Fibroblast of gingiva (primary cell): ENCODE results near the gene DPM2.
A peak's percentile ranks its signal among the peaks of the same experiment; 100 is the strongest.

ENCODE experiments used
- DNase-seq: peaks from one replicate; pipeline ENCODE4 v3.0.0-alpha.2; 2011; ENCODE audit warnings: low read depth

Gene DPM2

DNA sequence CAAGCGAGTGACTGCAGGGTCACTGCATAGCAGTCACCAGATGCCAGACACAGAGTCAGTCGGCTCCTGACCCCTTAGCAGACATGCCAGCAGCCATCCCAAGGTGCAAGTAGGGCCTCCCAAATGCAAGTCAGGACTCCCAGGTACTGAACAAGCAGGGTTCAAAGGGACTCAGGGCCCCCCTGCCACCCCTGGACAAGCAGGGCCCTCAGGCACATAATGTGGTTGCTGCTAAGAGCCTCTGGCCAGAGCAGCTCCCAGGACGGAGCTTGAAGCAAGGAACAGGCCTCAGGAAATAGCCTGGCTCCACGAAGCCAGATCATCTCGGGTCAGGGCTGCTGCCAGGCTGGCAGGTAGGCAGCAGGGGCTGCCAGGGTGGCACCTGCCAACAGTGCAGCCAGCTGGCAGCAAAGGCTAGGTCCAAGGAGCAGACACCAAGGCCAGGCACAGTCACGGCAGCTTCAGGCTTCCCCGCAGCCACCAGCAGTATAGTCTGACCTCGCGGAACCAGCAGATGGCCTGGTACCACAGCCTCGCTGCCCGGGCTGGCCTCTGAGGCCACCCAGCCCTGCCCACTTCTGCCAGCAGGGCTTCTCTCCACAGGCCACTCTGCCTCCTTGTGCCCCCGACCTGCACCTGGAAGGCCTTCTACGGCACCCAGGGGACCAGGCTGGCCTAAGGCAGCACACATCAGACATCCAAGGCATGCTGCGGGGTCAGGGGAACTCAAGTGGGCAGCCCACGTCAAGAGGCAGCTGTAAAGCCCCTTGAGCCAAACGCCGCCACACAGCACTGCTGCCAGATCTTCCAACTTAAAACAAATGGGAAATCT lies 35.7 kb upstream of the DPM2 start:
- DNase-seq = no peak

DNA sequence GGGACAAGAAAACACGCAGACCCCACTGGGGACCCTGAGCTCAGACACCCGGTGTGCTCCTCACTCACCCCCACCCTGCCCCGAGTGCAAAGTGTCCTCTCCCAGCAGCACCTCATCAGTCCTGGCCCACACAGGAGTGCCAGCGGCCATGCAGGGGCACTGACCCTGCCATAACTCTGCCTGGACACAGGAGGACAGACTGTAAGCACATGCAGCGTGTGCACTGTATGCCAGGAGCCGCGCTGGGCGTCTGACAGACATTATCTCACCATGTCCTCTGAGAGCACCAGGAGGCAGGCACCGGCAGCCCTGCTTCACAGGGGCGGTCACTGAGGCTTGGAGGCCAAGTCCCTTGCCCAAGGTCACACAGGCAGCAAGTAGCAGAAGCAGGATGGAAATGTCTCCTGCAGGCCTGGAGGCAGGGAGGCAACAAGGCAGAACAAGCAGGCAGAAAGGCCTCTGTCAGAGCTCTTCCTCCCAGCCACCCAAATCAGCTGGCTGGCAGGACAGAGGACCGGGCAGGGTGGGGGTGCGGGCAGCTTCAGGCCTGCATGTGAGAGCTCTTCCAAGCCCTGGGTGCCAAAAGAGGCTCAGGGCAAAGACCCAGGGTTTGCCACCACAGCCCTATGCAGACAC lies 34.7 kb upstream of the DPM2 start:
- no peak for DNase-seq

DNA sequence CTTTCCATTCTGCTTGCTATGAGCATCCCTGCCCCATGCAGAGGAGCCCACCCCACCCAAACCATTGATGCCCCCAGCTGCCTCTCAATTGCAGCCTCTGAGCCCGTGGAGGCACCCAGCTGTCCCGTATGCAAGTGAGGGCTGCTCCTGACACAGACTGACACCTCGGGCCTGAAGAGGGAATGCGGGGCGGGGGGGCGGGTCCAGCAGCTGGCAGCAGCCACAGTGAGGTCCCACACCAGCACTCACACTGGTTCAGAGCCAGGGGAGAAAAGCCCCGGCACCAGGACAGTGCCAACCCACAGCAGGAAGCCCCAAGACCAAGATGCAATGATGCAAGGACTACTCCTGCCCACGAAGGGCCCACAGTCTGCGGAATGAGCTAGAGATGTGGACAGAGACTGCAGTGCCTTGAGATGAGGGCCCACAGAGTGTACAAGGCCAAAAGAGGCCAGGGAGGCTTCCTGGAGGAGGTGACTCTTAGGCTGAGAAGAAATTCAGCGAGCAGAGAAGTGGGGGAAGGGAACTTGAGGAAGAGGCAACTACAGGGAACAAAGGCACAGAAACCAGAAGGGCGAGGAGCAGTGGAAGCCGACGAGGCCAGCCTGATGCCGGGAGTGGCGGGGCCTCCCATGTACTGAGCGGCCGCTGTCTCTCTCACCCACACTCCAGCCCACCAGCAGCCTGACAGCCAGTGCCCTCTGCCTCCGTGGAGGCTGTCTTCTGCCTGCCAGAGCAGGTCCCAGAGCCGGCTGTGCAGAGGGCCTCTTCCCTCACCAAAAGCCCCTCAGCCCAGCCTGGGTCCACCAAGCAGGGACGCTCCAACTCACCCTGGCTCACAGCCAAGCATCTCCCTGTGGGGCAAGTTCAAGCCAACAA lies 33.9 kb upstream of the DPM2 start:
- DNase-seq = peak; percentile 17

DNA sequence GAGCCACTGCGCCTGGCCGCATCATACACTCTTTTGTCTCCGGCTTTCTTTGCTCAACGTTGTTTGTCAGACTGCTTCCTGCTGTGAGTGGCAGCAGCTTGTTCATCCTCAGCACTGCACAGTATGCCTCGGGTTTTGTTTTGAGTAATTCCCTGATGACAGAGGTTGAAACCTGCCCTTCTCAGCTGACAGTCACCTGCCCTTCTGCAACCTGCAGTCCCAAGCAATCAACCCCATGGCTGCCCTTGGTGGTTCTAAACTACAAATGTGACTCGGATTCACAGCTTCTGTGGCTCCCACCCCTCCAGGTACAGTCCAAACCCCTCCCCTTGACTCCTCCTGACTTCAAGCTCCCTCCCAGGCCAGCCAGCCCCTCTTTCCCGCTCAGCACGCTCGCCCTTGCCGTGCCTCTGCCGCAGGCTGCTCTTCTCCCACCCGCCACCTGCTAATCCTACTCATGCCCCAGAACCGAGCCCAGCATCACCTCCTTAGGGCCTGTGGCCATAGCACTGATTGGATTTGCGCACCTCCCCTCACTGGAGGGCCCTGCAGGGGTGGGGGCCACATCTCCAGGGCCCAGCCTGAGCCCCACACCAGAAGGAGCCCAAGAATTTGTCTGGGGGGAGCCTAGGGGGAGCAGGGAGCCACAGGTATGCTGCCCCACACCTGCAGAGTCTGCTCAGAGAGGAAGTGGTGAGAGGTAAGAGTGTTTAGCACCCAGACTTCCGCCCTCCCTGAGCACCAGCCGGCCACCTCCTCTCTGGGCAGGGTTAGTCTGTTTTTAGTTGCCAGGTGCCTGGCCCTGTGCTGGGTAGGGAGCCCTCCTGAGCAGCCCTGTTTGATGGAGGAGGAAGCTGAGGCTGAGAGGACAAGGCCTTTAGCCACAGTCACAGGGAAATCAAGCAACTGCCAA lies 33.0 kb upstream of the DPM2 start:
- DNase-seq = no peak

DNA sequence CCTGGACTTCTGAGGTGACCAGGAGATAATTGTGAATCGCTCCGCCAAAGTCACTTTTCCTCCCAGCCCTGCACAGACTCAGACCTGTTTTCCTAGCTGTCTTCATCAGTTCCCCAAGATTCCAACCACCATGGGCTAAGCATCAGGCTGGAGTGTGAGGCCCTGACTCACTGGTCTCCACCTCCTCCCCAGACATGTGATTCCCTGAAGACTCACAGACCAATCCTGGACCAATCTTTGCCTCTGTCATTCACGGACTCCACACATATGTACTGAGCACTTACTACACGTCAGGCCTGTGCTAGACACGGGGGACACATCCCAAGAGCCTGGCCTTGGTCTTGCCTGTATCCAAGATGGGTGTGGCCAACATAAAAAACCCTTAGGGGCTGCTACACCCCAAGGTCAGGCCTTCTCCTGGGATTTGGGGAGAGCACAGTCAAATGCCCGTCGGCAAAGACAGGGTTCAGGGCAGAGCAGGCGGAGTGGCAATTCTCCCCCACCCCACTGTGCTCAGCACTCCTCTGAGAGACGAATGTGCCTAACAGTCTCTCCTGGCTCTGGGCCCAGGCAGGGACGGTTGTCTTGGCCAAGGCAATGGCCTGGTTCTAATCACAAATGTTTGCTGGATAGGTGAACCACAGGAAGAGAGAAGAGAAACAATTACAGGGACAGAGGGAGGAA lies 31.2 kb upstream of the DPM2 start:
- peak; percentile 82 for DNase-seq

DNA sequence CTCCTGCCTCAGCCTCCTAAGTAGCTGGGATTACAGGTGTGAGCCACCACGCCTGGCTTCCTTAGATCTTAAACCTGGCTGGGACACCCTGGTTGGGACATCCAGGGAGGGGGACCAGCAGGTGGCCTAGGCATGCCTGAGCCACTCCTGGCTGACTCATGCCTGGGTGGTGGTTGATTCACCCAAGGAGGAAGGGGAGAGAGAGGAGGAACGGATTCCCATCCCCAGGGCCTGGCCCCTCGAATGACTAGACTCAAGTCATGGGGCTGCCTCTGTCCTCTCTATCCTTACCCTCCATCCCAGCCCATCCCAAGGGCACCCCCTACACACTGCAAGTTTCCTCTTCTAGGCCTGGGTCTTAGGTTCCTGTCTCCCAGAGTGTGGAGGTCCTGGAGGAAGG lies 30.4 kb upstream of the DPM2 start:
- no peak for DNase-seq

DNA sequence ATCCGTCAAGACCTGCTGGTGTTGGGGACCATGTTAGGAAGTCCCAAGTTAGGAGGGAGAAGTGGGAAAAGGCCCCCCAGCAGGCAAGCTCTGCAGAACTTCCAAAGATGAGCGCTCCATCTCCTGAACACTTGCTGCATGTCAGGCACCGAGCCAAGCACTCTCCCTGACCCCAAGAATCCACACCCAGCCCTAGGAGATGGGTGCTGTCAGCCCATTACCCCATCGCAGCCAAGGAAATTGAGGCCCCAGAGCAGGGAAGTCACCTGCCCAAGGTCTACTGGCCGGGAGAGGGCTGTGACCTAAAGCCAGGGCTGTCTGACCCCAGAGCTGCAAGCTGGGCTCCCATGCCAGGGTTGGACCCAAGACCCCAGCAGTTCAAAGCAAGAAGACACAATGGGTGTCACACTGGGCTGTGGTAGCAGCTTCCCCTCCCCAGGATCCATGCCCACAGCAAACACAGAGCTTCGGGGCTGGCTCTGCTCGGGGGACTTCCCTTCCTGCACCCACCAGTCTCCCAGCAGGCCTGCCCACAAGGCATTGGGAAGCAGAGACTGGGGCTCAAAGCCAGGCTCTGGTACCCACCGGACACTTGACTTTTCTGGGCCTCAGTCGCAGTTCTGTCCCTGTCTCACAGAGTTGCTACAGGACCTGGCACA lies 29.6 kb upstream of the DPM2 start:
- DNase-seq = no peak

DNA sequence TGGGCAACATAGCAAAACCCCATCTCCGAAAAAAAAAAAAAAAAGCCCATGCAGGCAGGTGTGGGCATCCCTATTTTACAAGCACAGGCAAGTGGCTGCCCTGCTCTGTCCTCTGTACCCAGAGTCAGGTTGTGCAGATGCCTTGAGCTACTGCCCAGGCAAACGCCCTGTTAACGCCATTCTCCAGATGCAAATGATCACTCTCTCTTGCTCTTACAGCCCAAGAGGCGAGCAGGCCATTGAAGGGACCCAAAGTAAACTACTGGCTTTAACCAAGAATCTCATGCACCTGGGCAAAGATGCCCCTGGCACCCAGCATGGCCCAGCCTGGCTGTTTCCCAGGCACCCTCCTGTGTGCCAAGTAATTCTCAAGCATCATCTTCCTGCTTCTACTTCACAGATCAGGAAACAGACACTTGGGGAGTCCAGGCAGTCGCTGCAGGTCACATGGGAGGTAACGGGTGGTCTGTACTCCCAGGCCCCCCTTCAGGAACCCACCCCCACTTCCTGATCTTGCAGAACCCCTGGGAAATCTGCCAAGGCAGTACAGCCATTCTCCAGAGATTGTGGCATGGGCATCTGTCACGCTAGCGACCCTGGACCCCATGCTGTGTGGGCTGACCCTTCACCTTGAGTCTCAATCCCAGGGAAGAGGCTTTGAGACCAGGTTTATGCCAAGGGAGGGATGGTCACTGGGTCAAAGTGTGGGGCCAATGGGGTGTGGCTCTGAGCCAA lies 28.9 kb upstream of the DPM2 start:
- DNase-seq = no peak

DNA sequence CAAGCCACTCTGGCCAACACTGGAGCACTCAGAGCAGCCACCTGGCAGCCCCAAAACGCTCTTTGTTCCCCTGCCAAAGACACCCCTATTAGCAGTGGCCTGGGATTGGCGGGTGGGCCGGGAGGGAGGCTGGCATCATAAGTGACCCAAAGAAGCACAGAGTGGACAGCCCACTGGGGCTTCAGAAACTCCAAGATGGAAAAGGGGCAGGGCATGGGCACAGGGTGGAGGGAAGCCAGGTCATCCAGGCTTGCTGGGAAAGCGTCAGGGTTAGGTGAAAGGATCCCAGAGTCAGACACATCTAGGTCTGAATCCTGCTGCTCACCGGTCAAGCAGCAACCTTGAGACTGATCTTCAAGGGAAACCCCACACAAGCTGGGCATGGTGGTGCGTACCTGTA lies 28.3 kb upstream of the DPM2 start:
- DNase-seq = no peak

DNA sequence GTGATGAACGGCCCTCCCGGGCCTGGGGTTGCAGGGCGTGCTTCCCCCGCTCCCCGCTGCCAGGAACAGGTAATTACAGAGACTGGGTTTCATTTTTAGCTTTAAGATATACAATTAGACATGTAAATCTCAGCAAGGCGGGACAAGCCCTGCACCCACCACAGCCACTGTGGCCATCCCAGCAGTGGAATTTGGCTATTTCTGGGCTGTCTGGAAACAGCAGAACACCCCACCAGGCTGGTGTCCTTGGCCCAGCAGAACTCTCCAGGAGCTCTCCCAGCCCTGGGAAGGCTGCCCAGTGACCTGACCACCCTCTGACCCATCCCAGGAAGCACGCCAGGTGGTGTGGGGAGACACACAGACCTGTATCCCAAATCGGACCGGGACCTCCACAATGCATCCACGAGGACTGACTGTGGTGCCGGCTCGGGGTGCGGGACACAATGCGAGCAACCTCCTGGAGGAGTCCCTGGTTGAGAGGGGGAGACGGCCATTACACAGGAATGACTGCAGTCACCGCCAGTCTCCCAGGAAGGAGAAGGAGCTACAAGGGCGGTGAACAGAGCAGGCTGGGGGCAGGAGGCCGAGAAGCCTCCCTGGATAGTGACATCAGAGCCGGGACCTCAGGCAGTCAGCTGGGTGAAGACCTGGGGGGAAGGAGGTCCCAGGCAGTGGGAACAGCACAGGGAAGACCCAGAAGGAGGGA lies 25.9 kb upstream of the DPM2 start:
- DNase-seq = no peak

DNA sequence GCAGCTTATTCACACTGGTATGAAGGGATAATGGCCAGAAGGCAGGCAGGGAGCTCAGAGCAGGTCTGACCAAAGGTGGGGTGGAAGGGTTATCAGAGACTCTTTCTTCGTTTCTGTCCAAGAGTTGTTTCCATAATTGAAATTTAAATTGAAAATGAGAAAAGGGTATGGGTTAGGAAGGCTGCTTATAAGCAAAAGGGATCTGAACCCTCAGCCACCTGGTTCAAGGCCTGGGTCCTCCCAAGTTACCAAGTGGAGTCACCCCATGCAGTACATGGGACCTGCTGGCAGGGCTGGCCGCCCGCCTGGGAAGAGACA lies 25.3 kb upstream of the DPM2 start:
- no peak for DNase-seq

DNA sequence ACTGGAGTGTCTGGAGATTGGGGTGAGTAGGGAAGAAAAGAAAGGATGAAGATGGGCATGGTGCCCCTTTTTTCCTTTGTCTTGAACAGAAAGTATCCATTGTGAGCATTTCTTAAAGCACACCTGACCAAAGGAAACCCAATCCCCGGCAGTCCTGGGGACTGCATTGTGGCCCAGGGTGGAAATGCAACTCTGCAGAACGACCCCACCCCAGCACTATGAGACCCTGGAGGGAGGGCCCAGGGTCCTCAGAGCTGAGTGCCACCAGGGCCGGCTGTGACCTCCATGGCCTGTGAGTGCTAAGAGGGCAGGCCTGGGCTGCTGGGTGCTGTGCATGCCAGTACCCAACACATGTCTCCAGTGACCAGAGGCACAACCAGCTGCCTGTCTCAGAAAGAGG lies 24.6 kb upstream of the DPM2 start:
- DNase-seq = no peak

DNA sequence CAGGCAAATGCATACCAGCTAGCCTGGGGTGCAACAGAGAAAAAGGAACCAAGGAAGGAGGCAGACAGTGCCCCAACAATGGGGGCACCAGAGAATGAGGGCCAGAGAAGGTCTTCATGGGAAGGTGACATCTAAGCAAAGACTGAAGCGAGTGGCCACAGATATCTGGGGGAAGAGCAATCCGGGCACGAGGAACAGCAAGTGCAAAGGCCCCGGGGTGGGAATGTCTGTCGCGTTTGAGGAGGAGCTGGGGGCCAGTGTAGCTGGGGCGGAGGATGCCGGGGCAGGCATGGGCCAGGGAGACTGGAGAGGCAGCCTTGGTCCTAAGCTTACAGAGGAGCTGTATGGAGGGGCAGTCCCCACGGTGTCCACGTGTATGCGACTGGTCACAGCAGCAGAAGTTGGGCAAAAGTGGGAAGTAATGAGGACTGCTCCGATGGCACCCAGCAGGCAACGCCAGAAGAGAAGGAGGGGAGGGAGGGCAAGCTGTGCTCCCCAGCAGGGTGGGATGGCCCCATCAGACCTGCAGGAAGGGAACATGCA lies 24.0 kb upstream of the DPM2 start:
- no peak for DNase-seq

DNA sequence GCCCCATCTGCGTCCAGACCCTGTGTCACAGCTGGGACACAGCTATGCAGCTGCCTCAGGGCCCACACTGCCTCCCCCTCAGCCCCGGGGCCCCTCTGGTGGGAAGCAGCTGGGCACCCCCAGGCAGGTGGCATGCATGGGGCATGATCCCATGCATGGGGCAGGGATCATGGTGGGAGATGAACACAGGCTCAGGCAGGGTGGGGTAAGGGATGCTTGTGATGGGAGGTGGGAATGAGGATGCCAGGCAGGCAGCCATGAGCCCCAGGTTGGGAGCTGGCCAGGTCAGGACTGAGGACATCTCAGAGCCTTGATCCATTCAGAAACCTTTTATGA lies 23.5 kb upstream of the DPM2 start:
- no peak for DNase-seq

DNA sequence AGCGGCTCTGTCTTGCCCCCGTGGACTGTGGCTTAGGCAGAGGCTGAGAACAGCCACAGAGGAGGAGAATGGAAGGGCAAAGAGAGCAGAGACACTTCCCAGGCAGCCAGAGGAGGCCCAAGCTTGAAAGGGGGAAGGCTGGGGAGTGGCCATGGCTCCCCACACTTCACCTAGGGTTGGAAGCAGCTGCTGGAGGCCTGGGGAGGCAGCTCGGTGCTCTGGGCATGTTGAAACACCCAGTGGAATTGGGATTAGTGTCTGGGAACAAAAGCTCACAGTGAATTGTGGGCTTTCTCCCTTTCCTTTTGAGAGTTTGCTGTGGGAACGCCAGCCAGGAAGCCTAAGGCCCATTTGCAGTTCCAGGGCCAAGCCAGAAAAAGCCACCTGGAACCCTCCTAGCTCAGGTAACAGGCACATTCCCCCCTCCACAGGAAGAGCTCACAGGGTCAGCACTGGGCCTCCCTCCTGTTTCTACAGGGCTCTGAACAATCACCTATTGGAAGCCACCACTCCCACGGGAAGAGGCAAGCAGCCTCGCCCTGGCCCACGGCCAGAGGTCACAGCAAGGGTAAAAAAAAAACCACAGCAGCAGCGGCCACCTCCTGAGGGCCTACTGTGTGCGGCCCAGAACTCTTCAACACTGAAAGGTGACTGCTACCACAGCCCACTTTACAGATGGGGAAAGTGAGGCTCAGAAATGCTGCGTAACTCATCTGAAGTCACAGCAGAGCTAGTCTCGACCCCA lies 22.9 kb upstream of the DPM2 start:
- no peak for DNase-seq

DNA sequence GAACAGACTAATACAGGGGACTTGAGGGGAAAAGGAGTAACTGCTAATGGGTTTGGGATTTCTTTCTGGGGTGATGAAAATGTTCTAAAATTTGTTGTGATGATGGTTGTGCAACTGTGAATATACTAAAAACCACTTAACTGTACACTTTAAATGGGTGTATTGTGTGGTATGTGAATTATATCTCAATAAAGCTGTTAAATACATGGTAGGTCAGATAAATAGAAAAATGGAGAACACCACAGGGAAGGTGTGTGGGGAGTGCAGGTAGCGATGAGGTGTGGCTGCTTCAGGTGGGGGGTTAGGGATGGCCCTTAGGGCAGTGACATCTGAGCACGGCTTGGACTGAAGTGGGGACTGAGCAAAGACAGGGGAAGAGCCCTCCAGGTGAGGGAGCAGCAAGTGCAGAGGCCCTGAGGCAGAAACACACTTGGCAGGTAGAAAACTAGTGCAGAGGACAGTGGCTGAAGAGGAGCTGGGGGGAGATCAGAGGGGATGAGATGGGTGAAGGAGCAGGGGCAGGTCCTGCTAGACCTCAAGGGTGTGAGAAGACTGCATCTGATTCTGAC lies 22.3 kb upstream of the DPM2 start:
- DNase-seq = no peak

DNA sequence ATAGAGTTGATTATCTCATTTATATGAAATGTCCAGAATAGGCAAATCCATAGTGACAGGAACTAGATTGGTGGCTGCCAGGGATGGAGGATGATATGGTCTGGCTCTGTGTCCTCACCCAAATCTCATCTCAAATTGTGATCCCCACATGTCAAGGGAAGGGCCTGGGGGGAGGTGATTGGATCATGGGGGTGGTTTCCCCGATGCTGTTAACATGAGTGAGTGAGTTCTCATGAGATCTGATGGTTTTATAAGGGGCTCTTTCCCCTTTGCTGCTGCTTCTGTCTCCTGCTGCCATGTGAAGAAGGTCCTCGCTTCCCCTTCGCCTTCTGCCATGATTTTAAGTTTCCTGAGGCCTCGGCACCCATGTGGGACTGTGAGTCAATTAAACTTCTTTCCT lies 21.7 kb upstream of the DPM2 start:
- no peak for DNase-seq

DNA sequence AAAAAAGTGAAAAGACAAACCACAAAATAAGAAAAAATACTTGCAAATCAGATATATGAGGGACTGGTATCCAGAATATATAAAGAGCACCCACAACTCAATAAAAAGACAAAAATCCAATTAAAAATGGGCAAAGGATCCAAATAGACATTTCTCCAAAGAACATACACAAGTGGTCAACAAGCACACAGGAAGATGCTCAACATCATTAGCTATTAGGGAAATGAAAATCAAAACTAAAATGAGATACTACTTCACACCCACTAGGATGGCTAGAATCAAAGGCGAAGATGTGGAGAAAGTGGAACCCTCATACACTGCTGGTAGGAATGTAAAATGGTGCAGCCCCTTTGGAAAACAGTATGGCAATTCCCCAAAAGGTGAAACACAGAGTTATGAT lies 21.1 kb upstream of the DPM2 start:
- DNase-seq = no peak
